Left renal pelvis (tissue), 4 donors: ENCODE data around the gene SNTB2. TPM values are rescaled to one million over a fixed set of nuclear protein-coding genes. Genes with fewer than 3 reads are reported as not detected.

Source experiments
- DNase-seq, 4 donors: peaks; one replicate each; pipeline ENCODE4 v3.0.0-alpha.2; 2013; ENCODE audit warnings: low read depth in 4 of 4, low spot score in 3 of 4
- polyA plus RNA-seq, 4 donors: library from polyadenylated mRNA; unstranded; fragments of 120-200 nt; gene quantifications; one replicate each; pipeline ENCODE4 v1.2.1, GENCODE V29; 2013; ENCODE audit not compliant: insufficient read length in 4 of 4

SNTB2 gene
- polyA plus RNA-seq, 4 donors = 12.6 to 23.8 (median 13.2) TPM

- peak in 2 of 4 donors; percentile 36 to 46 for DNase-seq
Observed at GRCh38 chr16:69179328-69180010, 7.5 kb upstream of the SNTB2 start.

- DNase-seq = no peak
Observed at GRCh38 chr16:69180011-69180338, 7.0 kb upstream of the SNTB2 start.

DNA sequence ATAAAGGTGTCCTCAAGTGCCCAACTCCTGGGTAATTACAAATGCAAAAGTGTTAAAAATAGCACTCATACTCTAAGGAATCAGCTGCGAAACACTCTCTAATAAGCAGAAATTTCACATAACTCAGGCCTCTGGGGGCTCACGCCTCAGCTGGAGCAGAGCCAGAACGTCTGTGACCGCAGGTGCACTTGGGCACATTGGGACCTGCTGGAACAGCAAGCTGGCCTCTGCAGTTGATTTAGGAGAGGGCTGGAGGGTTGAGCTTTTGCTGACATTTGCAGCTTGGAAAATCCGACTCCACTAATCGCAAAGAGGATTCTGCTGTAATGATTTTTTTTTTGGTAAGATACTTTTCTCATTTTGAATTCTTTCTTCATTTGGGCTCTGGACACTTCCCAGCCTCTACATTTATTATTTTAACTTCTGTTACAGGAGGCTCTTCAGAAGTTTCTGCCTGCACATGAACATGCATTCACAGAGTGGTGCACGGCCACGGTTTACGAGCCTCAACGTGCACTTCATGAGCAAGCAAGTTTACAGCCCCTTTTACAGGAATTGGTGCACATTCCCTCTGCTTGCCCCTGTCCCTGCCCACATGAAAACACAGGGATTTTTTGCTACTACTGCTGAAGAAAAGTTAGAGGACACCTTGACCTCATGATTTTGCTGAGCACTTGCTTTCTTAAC lies 4.1 kb upstream of the SNTB2 start:
- DNase-seq = no peak

DNA sequence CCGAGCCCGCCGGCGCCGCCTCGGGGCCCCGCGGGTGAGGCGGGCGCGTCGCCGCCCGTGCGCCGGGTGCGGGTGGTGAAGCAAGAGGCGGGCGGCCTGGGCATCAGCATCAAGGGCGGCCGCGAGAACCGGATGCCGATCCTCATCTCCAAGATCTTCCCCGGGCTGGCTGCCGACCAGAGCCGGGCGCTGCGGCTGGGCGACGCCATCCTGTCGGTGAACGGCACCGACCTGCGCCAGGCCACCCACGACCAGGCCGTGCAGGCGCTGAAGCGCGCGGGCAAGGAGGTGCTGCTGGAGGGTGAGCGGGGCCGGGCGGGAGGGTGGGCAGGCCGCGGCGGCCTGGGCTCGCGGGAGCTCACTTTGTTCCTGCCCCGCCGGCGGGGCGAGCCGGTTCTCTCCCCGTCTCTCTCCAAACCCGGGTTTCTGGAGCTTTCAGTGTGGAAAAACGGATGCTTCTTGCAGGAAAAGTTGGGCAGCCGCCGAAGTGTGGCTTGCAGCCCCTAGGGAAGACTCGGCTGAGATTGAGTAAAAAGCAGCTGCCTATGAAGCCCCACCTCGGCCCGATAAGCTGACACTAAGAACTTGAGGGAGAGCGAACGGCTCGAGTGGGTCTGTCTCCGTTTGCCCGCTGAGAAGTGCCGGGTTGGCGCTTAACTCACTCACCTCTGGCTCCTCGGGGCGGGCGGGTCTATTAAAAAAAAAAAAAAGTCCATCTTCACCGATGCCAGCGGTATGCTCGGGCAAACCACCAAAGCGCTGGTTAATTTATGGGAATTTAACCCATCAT lies 677 bp downstream of the SNTB2 start:
- no peak for DNase-seq

DNA sequence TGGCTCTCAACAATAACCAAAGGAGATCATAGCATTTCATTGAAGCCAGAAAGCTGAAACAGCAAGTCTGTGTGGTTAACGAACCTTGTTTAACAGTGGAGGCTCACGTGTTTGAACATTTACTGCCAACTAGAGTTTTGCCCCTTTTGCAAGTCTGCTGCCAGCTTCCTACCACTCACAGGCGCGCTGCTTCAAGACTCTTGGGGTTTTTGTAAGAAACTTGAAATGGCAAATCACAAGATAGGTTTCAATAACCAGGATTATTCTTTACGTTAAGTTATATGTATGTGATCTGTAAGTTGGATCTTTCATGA lies 1.2 kb downstream of the SNTB2 start:
- no peak for DNase-seq

DNA sequence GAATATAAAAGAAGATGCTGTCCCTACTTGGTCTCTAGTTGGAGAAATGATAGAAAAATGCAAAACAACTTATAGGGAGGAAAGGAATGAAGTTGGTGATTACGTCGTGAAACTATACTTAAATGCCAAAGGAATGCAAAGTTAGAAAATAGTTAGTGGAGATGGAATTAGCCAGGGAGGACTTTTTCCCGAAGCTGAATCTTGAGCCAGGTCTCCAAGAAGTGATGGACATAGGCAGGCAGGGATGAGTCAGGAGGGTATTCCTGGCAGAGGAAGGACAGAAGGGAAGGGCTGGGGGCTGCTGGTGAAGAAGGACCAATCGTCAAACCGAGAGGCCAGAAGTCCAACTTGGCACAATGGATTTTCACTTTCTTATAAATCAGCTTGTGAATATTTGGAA lies 1.8 kb downstream of the SNTB2 start:
- DNase-seq = no peak

GRCh38 chr16:69190046-69190588 lies 3.2 kb downstream of the SNTB2 start:
- DNase-seq = no peak

DNA sequence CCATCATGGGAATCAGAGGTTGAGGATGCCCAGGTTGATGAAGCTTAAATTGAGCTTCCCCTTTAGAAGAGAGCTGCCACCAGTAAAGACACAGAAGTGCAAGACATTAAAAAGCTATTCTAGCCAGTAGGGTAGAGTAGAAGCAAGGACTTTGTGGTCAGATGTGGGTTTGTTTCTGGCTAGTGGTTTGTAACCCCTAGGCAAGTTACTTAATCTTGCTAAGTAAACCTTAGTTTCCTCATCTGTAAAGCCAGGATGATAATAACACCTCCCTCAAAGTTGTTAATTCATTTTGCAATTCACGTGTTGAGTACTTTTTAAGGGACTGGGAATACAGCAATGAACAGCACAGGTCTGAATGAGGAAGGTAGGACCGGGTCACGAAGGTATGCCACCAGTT lies 3.6 kb downstream of the SNTB2 start:
- no peak for DNase-seq

DNA sequence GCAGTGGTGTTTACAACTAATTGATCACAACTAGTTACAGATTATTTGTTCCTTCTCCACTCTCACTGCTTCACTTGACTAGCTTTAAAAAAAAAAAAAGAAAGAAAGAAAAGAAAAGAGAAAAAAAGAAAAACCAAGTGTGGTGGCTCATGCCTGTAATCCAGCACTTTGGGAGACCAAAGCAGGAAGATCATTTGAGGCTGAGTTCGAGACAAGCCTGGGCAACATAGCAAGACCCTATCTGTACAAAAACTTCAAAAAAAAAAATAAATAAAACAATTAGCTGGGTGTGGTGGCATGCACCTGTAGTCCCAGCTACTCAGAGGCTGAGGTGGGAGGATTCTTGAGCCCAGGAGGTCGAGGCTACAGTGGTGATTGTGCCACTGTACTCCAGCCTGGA lies 4.2 kb downstream of the SNTB2 start:
- no peak for DNase-seq

GRCh38 chr16:69193855-69194254 lies 6.9 kb downstream of the SNTB2 start:
- no peak for DNase-seq

DNA sequence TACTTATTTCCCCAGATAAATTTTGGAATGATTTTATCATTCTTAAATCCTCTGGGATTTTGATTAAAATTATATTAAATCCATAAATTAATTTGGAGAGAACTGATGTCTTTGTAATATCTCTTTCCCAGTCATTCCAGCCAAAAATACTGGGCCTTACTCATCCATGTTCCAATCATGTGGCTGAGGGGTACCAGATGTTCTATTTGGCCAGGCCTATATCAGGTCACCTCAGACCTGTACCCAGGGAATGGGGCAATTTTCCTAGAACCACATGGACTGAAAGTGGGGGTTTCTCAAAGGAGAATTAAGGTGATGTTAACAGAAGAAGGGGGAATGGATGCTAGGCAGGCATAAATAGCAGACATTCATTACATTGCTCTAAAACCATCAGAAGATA lies 7.5 kb downstream of the SNTB2 start:
- DNase-seq = no peak

GRCh38 chr16:69195369-69196029 lies 8.5 kb downstream of the SNTB2 start:
- no peak for DNase-seq

DNA sequence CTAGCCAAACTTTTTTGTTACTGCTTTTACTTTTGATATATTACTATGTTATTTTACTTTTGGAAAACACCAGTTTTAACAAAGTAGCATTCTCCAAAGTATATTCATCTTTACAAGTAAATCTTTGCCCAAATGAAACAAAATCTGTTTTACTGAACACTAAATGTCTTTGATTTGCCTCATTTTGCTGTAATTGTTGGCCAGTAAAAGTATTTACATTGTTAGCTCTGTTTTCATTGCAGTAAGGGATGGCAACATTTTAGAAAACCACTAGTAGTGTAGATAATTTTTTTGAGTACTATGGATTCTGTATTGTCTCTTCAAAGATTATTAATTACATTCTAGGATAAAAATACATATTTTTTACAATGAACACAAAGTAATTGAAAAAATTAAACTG lies 10.6 kb downstream of the SNTB2 start:
- no peak for DNase-seq

DNA sequence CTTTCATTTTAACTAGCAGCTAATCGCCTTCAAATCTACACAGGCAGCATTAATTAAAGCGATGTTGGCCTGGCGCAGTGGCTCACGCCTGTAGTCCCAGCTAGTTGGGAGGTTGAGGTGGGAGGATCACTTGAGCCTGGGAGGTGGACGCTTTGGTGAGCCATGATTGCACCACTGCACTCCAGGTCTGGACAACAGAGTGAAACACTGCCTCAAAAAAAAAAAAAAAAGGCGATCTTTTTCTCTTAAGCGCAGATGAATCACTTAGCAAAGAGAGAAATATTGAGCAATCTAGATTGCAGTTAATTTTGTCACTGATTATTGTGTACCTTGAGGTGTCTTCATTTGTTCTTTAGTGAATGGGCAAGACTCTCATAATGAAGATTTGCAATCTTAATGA lies 12.4 kb downstream of the SNTB2 start:
- DNase-seq = no peak

DNA sequence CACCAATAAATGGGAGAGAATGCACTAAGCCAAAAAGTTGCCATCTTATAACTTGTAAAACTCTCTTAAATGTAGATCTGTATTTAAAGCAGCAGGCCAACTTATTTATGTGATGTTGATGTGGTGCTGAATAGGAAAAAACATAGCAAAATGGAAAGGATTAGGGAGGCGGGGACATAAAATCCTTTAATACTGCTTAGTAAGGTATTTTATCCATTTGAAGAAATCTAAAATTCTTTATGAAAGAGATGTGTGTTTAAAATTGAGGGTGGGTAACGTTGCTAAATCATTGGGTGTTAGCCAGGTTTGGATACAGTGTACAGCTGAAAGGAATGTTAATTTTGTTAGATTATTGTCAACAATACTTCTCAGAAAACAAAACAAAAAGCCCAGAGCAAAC lies 14.3 kb downstream of the SNTB2 start:
- no peak for DNase-seq

DNA sequence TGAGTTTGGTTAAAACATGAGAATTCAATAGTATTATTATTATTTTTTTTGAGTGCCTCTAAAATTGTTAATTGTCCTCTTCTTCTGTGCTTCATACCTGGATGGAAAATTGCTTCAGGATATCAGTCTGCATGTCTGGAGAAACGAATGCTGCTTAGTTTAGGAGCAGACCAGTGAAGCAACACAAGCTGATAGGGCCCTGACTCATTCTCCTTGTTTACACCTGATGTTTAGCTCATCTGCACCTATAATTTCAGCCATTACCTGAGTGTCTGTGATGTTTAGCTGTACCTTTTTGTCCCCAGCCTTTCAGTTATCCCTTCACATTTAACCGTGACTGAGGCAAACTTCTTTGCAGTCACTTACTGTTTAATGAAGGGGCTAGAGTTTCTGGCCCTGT lies 14.8 kb downstream of the SNTB2 start:
- DNase-seq = no peak

DNA sequence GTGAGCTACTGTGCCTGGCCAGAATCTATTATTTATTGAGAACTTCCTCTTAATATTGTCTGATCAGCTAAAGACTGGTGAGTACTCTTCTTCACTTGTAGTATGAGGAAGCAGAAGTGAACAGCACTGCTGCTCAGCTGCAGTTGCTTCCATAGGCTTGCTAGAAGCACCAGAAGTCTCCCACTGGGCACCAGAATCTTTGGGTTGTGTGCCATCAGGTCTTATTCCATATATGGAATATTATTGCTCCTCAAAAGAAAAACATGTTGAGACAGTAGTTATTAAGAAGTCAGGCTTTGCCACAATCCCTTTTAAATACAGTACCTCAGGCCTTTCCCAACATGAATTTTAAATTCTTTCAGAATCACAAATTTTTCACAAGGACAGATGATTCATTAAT lies 17.2 kb downstream of the SNTB2 start:
- DNase-seq = no peak

DNA sequence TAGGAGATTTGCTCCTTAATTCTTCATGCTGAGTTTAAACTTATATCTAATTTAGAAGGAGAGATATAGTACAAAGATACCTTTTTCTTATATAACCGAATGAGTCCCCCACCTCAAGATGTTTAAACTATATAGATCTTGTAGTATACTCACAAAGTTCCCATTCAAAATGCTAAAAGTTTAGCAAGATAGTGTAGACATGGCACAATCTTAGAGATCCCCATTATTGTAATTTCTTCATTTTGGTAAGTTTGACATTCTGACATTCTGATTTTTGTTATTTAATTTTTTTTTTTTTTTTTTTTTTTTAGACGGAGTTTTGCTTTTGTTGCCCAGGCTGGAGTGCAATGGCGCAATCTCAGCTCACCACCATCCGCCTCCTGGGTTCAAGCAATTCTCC lies 22.8 kb downstream of the SNTB2 start:
- DNase-seq = no peak

DNA sequence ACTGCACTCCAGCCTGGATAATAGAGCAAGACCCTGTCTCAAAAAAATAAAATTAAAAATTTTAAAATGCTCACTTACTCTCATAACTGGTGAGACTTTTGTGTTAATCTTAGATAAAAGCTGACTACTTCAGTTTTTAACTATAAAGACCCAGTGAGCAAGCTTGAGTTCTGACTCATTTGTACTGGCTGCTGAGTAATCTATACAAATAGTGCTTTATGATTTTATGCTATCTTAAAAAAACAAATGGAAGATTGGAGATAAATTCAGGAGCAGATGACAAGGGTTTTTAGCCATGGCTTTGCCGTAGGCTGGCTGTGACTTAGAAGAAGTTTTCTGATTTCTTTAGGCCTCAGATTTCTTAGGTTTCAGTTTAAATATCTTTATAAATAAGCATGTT lies 30.5 kb downstream of the SNTB2 start:
- no peak for DNase-seq

- DNase-seq = no peak
Observed at GRCh38 chr16:69219279-69219678, 32.3 kb downstream of the SNTB2 start.

DNA sequence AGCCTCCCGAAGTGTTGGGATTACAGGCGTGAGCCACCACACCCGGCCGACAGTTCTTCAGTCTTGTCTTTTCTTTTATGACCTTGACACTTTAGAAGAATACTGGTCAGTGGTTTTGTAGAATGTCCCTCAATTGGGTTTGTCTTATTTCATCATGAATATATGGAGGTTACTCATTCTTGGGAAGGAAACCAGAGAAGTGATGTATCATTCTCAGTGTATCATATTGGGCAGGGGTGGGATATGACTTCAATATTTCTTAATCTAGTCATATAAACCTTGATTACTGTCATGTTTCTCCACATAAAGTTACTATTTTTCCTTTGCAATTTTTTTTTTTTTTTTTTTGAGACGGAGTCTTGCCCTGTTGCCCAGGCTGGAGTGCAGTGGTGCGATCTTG lies 36.9 kb downstream of the SNTB2 start:
- no peak for DNase-seq
